HG02870 (cell line): ENCODE data around the gene PKMYT1.

ENCODE experiments used
- ATAC-seq: cut with Tn5 transposase; IDR thresholded peaks from one replicate; pipeline ENCODE4 v1.9.1; 2021; ENCODE audit warnings: mild to moderate bottlenecking, moderate library complexity; ENCODE audit not compliant: unreplicated experiment

The PKMYT1 gene

DNA sequence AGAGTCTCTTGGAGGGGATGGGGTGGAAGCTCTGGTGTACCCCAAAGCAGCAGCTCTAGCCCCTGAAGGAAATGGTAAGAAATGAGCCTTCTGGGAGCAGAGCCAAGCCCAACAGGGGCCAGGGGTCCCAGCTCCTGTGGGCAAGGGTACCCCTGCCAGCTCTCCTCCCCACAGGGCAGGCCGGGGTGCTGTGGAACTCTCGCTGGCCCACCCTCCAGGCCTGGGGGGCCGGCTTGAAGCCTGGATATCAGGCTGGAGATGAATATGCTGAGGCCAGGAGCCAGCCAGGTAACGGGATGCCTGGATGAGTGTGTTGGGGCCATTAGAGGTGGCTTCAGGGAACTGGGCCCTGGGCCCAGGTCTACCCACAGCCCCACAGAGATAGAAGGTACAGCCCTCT, 20.3 kb upstream of the PKMYT1 start:
- ATAC-seq: no peak

- ATAC-seq: no peak
These were observed 19.7 kb upstream of the PKMYT1 start for GRCh38 chr16:2999929-3000328.

GRCh38 chr16:2996298-2996697, 16.1 kb upstream of the PKMYT1 start:
- ATAC-seq: no peak

GRCh38 chr16:2992383-2993081, 12.3 kb upstream of the PKMYT1 start:
- no peak for ATAC-seq

GRCh38 chr16:2991566-2992261, 11.5 kb upstream of the PKMYT1 start:
- no peak for ATAC-seq

DNA sequence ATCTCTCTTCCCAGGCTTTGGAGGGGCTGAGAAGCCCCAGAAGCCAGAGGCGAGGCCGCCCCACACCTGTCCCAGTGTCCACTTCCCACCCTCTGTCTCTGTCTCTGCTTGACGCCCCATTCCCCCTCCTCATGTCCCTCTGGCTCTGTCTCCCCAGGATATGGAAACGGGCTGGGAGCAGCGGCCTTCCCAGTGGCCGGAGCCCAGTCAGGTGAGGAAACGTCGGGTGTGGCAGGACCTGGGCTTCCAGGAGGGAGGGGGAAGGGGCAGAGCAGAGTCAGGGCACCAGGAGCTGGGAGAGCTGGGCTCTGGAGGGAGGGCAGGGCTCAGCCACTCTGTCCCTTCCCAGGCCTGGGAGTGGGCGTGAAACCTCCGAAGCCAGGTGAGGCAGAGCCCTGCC, 10.6 kb upstream of the PKMYT1 start:
- no peak for ATAC-seq

DNA sequence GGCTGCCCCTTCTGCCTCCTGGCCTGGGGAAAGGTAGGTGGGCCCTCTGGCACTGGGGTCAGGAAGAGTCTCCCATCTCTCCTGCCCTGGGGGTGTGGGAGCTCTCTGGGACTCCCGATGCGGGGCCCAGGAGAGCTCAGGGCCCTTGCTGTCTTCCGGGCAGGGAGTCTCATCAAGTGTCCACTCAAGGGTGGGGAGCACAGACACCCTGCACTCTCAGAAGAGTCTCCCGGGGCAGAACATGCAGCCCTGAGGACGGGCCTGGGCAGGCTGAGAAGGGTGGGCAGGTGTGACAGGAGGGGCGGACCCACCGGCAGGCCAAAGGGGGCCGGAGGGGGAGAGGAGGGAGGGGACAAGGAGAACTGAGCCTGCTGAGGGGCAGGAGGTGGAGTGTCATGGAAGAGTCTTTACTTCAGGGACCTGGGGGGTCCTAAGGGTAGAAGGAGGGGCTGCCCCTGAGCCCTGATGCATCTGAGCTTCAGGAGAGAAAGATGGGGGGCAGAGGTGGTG, 8.4 kb upstream of the PKMYT1 start:
- no peak for ATAC-seq

DNA sequence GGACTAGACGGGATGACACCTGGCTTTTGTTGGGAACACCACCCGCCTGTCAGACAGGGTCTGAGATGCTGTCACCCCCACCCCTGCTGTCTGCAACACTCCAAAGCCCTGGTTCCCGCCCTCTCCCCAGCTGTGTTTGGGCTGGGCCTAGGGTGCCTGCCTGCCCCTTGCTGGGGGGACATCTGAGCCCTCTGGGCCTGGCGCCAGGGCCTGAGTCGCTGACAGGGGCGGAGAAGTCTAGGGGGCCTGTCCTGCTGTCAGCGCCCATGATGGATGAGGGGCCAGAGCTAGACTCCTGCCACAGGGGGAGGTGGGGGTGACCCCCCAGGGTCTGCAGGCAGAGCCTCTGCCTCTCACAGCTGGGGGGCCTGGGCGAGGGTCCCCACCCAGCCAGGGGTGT, 7.6 kb upstream of the PKMYT1 start:
- no peak for ATAC-seq

GRCh38 chr16:2987286-2987685, 7.0 kb upstream of the PKMYT1 start:
- ATAC-seq: no peak

DNA sequence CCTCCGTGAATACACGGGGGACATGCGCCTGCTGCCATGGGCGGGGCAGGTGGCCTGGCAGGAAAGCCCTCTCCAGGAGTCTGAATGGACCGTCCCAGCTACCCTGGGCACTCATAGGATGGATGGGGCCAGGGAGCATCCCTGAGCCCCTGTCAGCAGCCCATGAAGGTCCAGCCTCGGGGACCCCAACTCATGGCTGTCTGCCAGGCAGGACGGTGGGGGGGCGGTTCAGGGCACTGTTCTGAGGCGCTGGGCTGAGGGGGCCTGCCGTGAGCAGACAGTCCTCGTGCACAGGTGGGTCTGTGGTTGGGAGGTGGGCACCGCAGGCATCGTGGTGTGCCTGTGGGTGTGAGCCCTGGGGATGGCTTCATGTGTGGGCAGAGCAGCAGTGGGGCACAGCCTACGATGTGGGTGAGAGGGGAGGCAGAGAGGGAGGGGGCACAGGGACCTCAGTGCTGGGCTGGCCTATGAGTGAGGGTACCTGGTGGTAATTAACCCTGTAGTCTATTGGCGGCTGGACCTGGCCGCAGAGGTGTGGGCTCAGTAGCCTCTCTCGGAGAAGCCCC, 6.5 kb upstream of the PKMYT1 start:
- ATAC-seq: no peak

DNA sequence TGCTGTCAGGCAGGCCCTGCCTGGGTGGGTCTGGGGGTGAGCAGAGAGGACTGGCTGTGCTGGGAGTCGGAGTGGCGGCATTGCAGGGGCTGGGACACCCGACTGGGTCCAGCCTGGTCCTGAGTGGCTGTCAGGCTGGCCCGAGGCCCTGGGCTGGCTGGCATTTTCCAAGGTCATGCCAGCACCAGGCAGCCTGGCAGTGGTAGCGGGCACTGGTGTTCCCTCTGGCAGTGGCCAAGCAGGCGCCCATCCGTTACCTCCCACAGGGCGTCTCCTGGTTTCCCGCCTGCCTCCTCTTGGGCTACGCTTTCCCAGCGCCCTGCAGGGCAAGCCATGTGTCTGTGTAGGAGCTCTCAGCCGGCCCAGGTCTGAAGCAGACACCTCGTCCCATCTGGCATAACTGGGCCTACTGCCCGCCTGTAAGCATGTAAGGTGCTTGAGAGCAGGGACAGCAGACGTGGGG, 5.7 kb upstream of the PKMYT1 start:
- no peak for ATAC-seq

GRCh38 chr16:2985462-2985861, 5.2 kb upstream of the PKMYT1 start:
- ATAC-seq: no peak

DNA sequence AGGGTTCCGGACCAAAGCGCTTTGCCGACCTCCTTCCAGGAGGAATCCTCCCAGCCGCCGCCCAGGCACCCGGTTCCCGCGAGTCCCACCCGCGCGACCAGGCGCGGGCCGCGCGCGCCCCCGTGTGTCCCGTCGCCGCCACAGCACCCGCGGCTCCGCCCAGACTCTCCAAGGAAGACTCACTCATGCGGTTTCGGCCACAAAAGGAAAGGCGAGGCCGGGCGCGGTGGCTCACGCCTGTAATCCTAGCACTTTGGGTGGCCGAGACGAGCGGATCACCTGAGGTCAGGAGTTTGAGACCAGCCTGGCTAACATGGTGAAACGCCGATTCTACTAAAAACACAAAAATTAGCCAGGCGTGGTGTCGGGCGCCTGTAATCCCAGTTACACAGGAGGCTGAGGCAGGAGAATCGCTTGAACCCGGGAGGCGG, 3.5 kb upstream of the PKMYT1 start:
- no peak for ATAC-seq

DNA sequence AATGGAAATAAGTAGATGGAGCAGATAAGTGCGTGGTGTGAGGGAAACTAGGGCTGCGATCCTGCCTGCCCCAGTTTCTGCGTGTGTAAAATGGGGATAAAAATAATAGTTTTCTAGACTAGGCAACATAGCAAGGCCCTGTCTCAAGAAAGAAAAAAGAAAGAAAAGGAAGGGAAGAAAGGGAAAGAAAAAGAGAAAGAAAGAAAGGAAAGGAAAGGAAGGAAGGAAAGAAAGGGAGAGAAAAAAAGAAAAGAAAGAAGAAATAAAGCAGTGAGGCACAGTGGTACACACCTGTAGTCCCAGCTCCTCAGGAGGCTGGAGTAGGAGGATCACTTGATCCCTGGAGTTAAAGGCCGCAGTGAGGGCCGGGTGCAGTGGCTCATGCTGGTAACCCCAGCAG, 2.2 kb upstream of the PKMYT1 start:
- no peak for ATAC-seq

GRCh38 chr16:2981899-2982250, 1.6 kb upstream of the PKMYT1 start:
- no peak for ATAC-seq

DNA sequence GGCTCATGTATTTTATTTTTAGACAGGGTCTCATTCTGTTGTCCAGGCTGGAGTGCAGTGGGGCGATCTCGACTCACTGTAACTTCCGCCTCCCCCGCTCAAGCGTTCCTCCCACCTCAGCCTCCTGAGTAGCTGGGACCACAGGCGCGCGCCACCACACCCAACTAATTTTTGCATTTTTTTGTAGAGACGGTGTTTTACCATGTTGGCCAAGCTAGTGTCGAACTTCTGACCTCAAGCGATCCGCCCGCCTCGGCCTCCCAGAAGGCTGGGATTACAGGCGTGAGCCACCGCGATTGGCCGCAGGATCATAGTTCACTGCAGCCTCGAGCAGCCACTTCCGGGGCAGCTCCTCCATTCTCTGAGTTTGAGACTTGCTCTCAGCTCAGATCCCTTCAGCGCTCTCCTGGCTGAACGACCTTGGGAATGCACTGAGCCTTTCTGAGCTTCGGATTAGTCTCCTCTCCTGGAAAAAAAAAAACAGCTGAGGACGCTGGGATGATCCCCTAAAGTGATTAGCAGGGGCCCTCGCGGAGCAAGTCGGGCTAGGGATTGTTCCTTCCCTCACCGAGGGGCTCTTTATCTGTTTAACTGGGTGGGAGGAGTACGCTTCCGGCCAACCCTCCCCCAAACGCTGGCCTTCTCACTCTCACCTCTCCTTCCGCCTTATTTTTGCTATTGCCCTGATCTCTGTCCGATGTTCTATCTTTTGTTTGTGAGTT, 1.1 kb upstream of the PKMYT1 start:
- ATAC-seq: no peak

DNA sequence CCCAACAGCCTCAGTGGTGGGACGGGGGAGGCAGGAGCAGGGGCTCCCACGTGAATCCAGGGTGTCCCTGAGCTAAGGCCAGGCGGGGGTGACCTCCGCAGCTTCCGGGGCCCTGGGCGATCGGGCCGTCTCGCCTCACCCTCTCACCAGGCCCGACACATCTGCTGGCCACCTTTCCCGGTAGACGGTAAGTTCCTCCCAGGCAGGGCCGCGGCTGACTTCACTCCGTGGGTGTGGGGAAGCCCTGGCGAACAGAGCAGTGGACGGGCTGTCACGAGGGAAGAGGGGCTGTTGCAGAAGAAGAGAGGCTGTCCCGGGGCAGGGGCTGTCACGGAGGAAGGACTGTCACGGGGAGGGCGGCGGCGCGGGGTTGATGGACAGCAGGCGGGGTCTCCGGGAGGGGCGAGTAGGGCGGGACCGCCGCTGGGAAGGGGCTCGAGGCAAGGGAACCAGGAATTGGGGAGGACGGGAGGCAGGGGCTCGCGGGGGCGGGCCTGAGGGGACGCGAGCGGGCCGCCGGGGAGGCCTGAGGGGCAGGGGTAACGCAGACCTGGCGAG, 498 bp downstream of the PKMYT1 start:
- peak; percentile 11 for ATAC-seq

DNA sequence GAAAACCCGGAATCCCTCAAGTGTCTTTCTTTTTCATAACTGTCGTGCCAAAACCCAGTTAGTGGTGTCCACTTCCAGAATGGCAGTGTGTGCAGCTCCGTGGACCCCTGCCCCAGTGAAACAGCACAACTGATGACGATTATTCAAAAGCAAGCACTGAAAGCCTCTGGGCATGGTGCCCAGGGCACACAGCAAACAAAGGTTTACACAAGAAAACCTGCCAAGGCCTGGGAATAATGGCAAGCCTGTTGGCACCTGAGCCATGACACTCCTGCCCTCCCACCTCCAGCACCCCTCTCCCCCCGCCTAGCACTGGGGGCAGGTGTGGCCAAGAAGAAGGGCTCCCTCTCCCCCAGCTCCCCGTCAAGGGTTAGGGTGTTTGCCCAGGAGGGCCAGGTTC, 2.8 kb downstream of the PKMYT1 start:
- no peak for ATAC-seq

DNA sequence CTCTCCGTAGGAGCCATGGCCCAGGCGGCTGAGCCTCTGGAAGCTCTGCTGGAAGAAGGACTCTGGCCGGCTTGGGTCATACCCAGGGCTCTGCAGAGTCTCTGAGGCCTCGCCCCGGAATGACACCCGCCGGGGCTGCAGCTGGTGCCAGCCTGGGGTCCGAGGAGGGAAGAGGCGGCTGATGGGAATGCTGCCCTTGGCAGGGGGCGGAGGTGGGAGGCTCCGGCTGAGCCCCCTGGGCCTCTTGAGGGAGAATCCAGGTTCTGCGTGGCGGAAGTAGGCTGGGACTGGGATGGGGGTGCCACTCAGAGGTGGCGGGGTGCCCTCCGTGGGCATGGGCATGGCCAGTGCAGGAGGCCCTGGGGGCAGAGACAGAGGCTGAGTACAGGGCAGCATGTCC, 3.6 kb downstream of the PKMYT1 start:
- ATAC-seq: no peak

DNA sequence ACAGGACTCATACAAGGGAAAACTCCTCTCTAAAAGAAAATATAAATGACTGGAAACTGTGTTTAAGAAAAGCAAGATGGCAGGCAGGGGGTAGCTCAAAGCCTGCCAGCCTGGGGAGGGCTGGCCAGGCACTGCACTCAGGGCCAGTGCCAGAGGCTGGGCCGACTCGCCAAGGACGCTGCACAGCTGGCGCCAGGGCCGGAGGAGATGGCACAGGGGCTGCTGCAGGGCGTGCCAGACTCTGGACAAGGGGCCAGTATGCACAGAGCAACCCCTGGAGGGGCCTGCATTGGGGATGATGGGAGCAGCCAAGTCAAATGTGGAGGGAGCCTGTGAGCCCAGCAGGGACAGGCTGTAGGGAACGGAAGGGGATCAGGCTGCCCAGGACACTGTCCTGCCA, 4.0 kb downstream of the PKMYT1 start:
- no peak for ATAC-seq

DNA sequence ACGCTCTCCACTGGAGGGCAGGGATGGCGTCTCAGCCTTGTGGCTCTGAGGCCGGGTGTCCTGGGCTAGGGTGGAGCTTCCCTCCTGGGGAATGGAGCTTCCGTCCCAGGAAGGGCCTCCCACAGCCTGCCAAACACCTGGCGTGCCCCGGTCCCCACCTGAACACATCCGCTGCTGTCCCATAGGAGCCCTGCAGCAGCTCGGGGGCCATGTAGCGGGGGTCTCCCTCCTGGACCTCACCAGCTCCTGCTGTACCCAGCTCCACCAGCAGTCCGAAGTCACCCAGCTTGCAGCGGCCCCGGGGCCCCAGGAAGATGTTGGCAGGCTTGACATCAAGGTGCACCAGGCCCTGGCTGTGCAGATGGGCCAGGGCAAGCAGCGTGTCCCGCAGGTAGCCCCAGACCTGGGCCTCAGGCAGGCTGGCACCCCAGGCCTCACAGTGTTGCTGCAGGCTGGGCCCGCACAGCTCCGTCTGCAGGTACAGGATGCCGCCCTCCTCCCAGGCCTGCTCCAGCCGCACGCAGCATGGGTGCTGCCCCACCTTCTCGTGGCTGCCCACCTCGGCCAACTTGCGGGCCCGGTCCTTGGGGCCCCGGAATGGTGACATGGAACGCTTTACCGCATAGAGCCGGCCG, 5.0 kb downstream of the PKMYT1 start:
- ATAC-seq: no peak
